HEK293T (cell line): ENCODE measurements around the gene SUGCT.
"Not testable (repeated sequence)": the region's sequence is repeated elsewhere in the genome, so short reads cannot be mapped to it uniquely, and the experiment has no call there.

ENCODE experiments used
- CTCF ChIA-PET: fragments of 350-600 bp; formaldehyde crosslinking; extraction: SDS; loops from one replicate; lab custom pipeline; 2021; ENCODE audit warnings: antibody characterized with exemption, inconsistent platforms; lab: Yijun Ruan, JAX
- POLR2A ChIA-PET: fragments of 350-600 bp; formaldehyde crosslinking; extraction: SDS; loops from one replicate; lab custom pipeline; 2020; ENCODE audit warnings: antibody characterized with exemption, inconsistent platforms; lab: Yijun Ruan, JAX
- DNase-seq: peaks from one replicate; pipeline ENCODE4 v3.0.0; 2012; ENCODE audit warnings: mixed read lengths; ENCODE audit errors: extremely low spot score
- ARNT ChIP-seq: fragments of 450-650 bp; IDR thresholded peaks from 2 replicates; pipeline ENCODE4 v1.6.1; 2017; ENCODE audit warnings: mild to moderate bottlenecking
- BHLHE40 ChIP-seq: fragments of 450-650 bp; IDR thresholded peaks from 2 replicates; pipeline ENCODE4 v1.6.1; 2016; ENCODE audit warnings: mild to moderate bottlenecking, moderate library complexity, borderline replicate concordance
- CTBP1 ChIP-seq: fragments of 450-650 bp; IDR thresholded peaks from 2 replicates; pipeline ENCODE4 v1.6.1; 2016; ENCODE audit warnings: borderline replicate concordance
- ELF4 ChIP-seq: fragments of 450-650 bp; IDR thresholded peaks from 2 replicates; pipeline ENCODE4 v1.6.1; 2017; ENCODE audit warnings: antibody characterized with exemption
- FOXA1 ChIP-seq: fragments of 450-650 bp; IDR thresholded peaks from 2 replicates; pipeline ENCODE4 v1.6.1; 2016; ENCODE audit warnings: mild to moderate bottlenecking
- FOXK2 ChIP-seq: fragments of 450-650 bp; IDR thresholded peaks from 2 replicates; pipeline ENCODE4 v1.6.1; 2016; ENCODE audit warnings: mild to moderate bottlenecking
- FOXM1 ChIP-seq: fragments of 450-650 bp; IDR thresholded peaks from 2 replicates; pipeline ENCODE4 v1.6.1; 2017; ENCODE audit warnings: mild to moderate bottlenecking, borderline replicate concordance
- HDGF ChIP-seq: fragments of 450-650 bp; IDR thresholded peaks from 2 replicates; pipeline ENCODE4 v1.6.1; 2017; ENCODE audit warnings: antibody characterized with exemption, borderline replicate concordance
- L3MBTL2 ChIP-seq: fragments of 450-650 bp; conservative IDR thresholded peaks from 2 replicates; pipeline ENCODE4 v1.6.1; 2016; ENCODE audit warnings: mild to moderate bottlenecking
- LEF1 ChIP-seq: fragments of 450-650 bp; IDR thresholded peaks from 2 replicates; pipeline ENCODE4 v1.6.1; 2017; ENCODE audit warnings: mild to moderate bottlenecking, borderline replicate concordance
- NFRKB ChIP-seq: fragments of 450-650 bp; IDR thresholded peaks from 2 replicates; pipeline ENCODE4 v1.6.1; 2016; ENCODE audit warnings: mild to moderate bottlenecking, moderate library complexity
- PKNOX1 ChIP-seq: fragments of 450-650 bp; IDR thresholded peaks from 2 replicates; pipeline ENCODE4 v1.6.1; 2016
- SP1 ChIP-seq: fragments of 450-650 bp; IDR thresholded peaks from 2 replicates; pipeline ENCODE4 v1.6.1; 2017
- SUZ12 ChIP-seq: fragments of 450-650 bp; IDR thresholded peaks from 2 replicates; pipeline ENCODE4 v1.6.1; 2016; ENCODE audit warnings: mild to moderate bottlenecking
- TARDBP ChIP-seq: fragments of 450-650 bp; IDR thresholded peaks from 2 replicates; pipeline ENCODE4 v1.6.1; 2016
- ZNF384 ChIP-seq: fragments of 450-650 bp; IDR thresholded peaks from 2 replicates; pipeline ENCODE4 v1.6.1; 2016

The SUGCT gene

GRCh38 chr7:40204581-40204980 lies 69.8 kb downstream of the SUGCT start:
- ChIA-PET CTCF (no interaction called here), POLR2A (no interaction called here)
- DNase-seq, result no peak
- no peak for TF ChIP-seq HDGF
- no peak for TF ChIP-seq CTBP1
- no peak for TF ChIP-seq BHLHE40
- TF ChIP-seq LEF1, result no peak
- no peak for TF ChIP-seq FOXK2
- no peak for TF ChIP-seq FOXA1
- TF ChIP-seq PKNOX1, result no peak
- TF ChIP-seq SUZ12, result no peak
- TF ChIP-seq NFRKB, result no peak
- TF ChIP-seq SP1, result no peak
- TF ChIP-seq ARNT, result no peak
- no peak for TF ChIP-seq ZNF384
- TF ChIP-seq FOXM1, result no peak
- TF ChIP-seq TARDBP, result no peak
- TF ChIP-seq ELF4, result no peak
- TF ChIP-seq L3MBTL2, result no peak

DNA sequence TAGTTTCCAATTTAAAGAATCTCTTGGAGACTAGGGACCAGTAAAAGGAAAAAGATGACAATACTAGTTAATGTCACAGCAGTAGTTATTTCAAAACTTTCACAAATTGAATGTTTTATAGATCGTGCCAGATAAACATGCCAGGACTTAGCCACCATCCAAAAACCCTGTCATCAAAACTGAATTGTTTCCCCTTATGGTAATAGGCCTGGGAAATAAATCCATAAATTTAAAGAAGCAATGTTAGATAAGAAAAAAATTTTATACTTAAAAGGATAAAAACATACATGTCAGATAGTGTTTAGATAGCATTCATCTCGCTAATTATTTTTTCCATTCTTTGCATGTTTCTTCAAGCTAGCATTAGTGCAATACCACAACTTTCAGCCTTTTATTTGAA lies 71.2 kb downstream of the SUGCT start:
- CTCF ChIA-PET, result interaction anchor here (0.6 kb wide), 1 partner anchor 1439 kb away, joined by 3 read pairs; no protein-coding TSS in a partner anchor
- DNase-seq, result no peak
- POLR2A ChIA-PET, result no interaction called here
- no peak for TF ChIP-seq FOXK2

DNA sequence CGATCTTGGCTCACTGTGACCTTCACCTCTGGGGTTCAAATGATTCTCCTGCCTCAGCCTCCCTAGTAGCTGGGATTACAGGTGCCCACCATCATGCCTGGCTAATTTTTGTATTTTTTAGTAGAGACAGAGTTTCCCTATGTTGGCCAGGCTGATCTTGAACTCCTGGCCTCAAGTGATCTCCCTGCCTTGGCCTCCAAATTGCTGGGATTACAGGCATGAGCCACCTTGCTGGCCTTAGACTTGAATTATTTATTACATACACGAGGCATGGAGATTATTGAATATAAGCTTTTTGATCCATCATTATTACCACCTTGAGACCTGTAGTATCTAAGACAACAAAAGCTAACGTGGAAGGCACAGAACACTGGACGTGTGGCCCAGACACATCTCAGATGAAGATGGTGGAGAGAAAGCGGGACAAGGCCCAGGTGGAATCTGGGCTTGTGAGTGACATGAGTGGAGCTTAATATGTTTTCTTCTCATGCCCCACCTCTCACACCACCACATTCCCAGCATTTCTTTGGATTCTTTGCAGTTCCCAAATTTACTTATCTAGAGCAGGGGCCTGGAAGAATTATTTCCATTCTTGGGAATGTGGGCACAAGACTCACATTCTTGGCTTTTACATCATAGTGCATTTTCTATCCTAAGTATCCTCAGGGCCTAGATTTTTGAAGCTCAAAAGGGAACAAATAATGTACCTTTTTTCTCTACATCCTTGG lies 76.6 kb downstream of the SUGCT start:
- ChIA-PET CTCF (no interaction called here), POLR2A (no interaction called here)
- DNase-seq, result no peak
- TF ChIP-seq FOXM1, result no peak
- TF ChIP-seq ZNF384, result no peak
- no peak for TF ChIP-seq SUZ12
- no peak for TF ChIP-seq SP1
- no peak for TF ChIP-seq NFRKB
- no peak for TF ChIP-seq FOXA1
- TF ChIP-seq FOXK2, result no peak
- no peak for TF ChIP-seq HDGF
- TF ChIP-seq PKNOX1, result no peak
- no peak for TF ChIP-seq TARDBP

DNA sequence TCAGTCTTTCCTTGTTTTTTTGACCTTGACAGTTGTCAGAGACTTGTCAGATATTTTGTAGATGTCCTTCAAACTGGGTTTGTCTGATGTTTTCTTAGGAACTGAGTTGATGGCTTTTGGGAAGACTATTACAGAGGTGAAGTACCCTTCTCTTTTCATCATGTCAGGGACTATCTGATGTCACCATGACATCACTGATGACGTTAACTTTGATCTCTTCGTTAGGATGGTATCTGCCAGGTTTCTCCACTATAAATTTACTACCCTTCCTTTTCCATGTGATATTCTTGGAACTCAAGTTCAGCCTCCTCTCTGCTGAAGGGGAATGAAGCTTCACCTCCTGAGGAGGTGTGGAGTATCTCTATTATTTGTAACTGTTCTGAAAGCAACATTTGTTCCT lies 78.5 kb downstream of the SUGCT start:
- ChIA-PET CTCF (no interaction called here), POLR2A (no interaction called here)
- TF ChIP-seq L3MBTL2 (no peak), LEF1 (no peak), ZNF384 (no peak), SUZ12 (no peak), CTBP1 (no peak), ARNT (no peak), SP1 (no peak), FOXM1 (no peak), ELF4 (no peak), TARDBP (no peak), PKNOX1 (no peak), BHLHE40 (no peak), NFRKB (no peak), FOXK2 (no peak), HDGF (no peak), FOXA1 (no peak)
- no peak for DNase-seq

- TF ChIP-seq FOXK2 (no peak), LEF1 (no peak), CTBP1 (no peak), BHLHE40 (no peak), NFRKB (no peak), ELF4 (no peak), SP1 (no peak), HDGF (no peak), FOXM1 (no peak), PKNOX1 (no peak), TARDBP (no peak), FOXA1 (no peak), SUZ12 (no peak), ARNT (no peak), ZNF384 (no peak), L3MBTL2 (no peak)
- no peak for DNase-seq
- ChIA-PET POLR2A (no interaction called here), CTCF (no interaction called here)
Observed at GRCh38 chr7:40213856-40214255, 79.1 kb downstream of the SUGCT start.

GRCh38 chr7:40218612-40219011 lies 83.8 kb downstream of the SUGCT start:
- CTCF ChIA-PET, DNase-seq, POLR2A ChIA-PET: not testable (repeated sequence)
